HFF-Myc (cell line): ENCODE measurements around the gene ATP2B3.

Experiments used
- DNase-seq: peaks from one replicate; pipeline ENCODE4 v3.0.0-alpha.2; 2011; ENCODE audit warnings: low read depth; ENCODE audit errors: extremely low read depth
- H3K4me3 ChIP-seq: replicated peaks from 2 replicates; pipeline ENCODE4 v1.5.1; 2011; ENCODE audit warnings: low read depth, mild to moderate bottlenecking, control low read depth, low read length
- CTCF ChIP-seq: IDR thresholded peaks from 2 replicates; pipeline ENCODE4 v1.5.1; 2012; ENCODE audit warnings: mild to moderate bottlenecking, low read depth, low read length, control low read depth; ENCODE audit errors: missing control alignments

The ATP2B3 gene

GRCh38 chrX:153549807-153550206 lies 32.4 kb downstream of the ATP2B3 start:
- no peak for DNase-seq
- no peak overlapping the region for H3K4me3 ChIP-seq
- no peak for TF ChIP-seq CTCF

GRCh38 chrX:153551135-153551534 lies 33.7 kb downstream of the ATP2B3 start:
- no peak for DNase-seq
- no peak for TF ChIP-seq CTCF

DNA sequence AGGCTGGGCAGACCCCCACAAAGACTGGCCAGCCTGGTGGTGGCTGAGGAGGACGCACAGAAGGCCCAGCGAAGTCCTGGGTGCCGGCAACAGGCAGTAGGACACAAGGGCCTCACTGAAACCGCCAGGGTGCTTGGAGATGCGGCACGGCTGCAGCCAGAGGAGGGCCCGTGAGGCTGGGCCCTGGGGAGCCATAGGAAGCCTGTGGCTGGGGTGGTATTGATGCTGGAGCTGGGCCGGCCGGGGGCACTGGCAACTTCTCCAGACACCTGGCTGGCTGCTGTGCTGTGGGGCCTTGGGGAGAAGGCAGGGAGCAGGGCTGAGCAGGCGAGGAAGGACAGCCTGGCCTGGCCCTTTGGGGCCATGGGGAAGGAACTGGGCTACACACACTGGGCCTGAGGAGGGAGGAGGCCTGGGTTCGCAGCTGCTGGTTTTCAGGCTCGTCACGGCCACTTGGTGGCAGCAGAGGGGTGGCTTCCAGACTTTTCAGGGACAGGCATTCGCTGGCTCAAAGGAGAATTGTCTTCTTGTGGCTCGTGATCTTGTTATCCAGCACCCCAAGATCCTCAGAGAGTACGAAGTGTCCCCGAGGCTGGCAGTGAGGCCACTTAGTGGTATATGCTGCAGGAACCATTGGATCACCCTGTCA lies 37.2 kb downstream of the ATP2B3 start:
- no peak overlapping the region for H3K4me3 ChIP-seq
- peak; percentile 68 for TF ChIP-seq CTCF
- no peak for DNase-seq

More at GRCh38 chrX:153551135-153551534, 33.7 kb downstream of the ATP2B3 start:
- no peak overlapping the region for H3K4me3 ChIP-seq

DNA sequence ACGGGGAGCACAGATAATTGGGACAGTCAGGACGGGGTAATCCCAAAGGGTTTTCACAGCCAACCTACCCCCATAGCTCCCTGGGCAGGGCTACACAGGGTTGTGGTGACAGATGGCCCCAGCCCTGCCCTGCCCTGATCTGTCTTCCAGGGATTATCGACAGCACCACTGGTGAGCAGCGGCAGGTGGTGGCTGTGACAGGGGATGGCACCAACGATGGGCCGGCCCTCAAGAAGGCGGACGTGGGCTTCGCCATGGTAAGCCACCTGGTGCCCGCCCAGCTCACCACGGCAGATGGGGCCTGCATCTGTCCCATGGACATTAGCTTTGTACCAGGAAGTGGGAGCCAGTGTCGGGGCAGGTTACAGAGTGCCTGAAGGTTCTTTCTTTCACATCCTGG lies 39.3 kb downstream of the ATP2B3 start:
- TF ChIP-seq CTCF = no peak
- H3K4me3 ChIP-seq = no peak overlapping the region
- no peak for DNase-seq

GRCh38 chrX:153557618-153558355 lies 40.3 kb downstream of the ATP2B3 start:
- no peak for TF ChIP-seq CTCF

GRCh38 chrX:153560000-153560399 lies 42.6 kb downstream of the ATP2B3 start:
- no peak for DNase-seq
- H3K4me3 ChIP-seq = no peak overlapping the region
- TF ChIP-seq CTCF = no peak

More at GRCh38 chrX:153557618-153558355, 40.3 kb downstream of the ATP2B3 start:
- no peak for DNase-seq
- no peak overlapping the region for H3K4me3 ChIP-seq
